ENCODE measurements around the gene SAMD3. TPM values are rescaled to one million over a fixed set of nuclear protein-coding genes. Genes with fewer than 3 reads are reported as not detected.

The SAMD3 gene
- total and polyA plus RNA-seq, 2 experiments from 2014 or later, result 0.32 to 0.73 TPM

- Histone ChIP-seq H3K27me3 (replicated peaks; ENCODE audit: insufficient read depth) (no peaks in the 10 kb centered on the region), H2AFZ (no peak overlapping the region), H3K9me2 (ENCODE audit: insufficient read depth) (no peaks in the 10 kb centered on the region), H3K27ac (no peak overlapping the region), H3K4me3 (no peak overlapping the region), H3K79me2 (ENCODE audit: insufficient read depth) (no peaks in the 10 kb centered on the region), H3K9ac (no peak overlapping the region), H4K20me1 (ENCODE audit: insufficient read depth) (no peaks in the 10 kb centered on the region), H3K4me1 (ENCODE audit: insufficient read depth) (no peaks in the 10 kb centered on the region), H3K9me3 (ENCODE audit: low read depth) (no peaks in the 10 kb centered on the region), H3F3A (ENCODE audit: insufficient read depth) (no peaks in the 10 kb centered on the region), H3K4me2 (ENCODE audit: unreplicated experiment) (no peak overlapping the region), H3K36me3 (ENCODE audit: low read depth) (no peaks in the 10 kb centered on the region)
- in situ Hi-C loops (cut with MboI), result no loop called here
- TF ChIP-seq EZH2phosphoT487 (IDR thresholded peaks at IDR 0.05; ENCODE audit: insufficient read depth, low read depth) (no peak), EZH2 (IDR thresholded peaks at IDR 0.05; ENCODE audit: insufficient read depth, poor library complexity, severe bottlenecking) (no peak)
- DNase-seq, result no peak
- WGBS, 2 experiments (ENCODE audit: low coverage in 1 of 2, low lambda C conversion rate in 2 of 2, missing lambda C conversion rate in 2 of 2), result 9% methylated on average over 3 of the region's 3 CpGs
These were observed 62.8 kb downstream of the SAMD3 start for GRCh38 chr6:130159956-130160355.

GRCh38 chr6:130158548-130158947 lies 64.2 kb downstream of the SAMD3 start:
- no peak overlapping the region for H3K27ac ChIP-seq
- no peak for TF ChIP-seq EZH2phosphoT487 (IDR thresholded peaks at IDR 0.05; ENCODE audit: insufficient read depth, low read depth)
- TF ChIP-seq EZH2 (IDR thresholded peaks at IDR 0.05; ENCODE audit: insufficient read depth, poor library complexity, severe bottlenecking), result no peak
- H3K36me3 ChIP-seq (ENCODE audit: low read depth), result no peaks in the 10 kb centered on the region
- no peaks in the 10 kb centered on the region for H3K27me3 ChIP-seq (replicated peaks; ENCODE audit: insufficient read depth)
- in situ Hi-C loops (cut with MboI), result no loop called here
- no peaks in the 10 kb centered on the region for H3F3A ChIP-seq (ENCODE audit: insufficient read depth)
- H3K4me1 ChIP-seq (ENCODE audit: insufficient read depth), result no peaks in the 10 kb centered on the region
- H3K9me2 ChIP-seq (ENCODE audit: insufficient read depth), result no peaks in the 10 kb centered on the region
- H3K9me3 ChIP-seq (ENCODE audit: low read depth), result no peaks in the 10 kb centered on the region
- 88 to 92% methylated on average over 4 of the region's 4 CpGs for WGBS, 2 experiments (ENCODE audit: low coverage in 1 of 2, low lambda C conversion rate in 2 of 2, missing lambda C conversion rate in 2 of 2)
- no peak overlapping the region for H3K4me2 ChIP-seq (ENCODE audit: unreplicated experiment)
- DNase-seq, result no peak
- H3K4me3 ChIP-seq, result no peak overlapping the region
- H3K9ac ChIP-seq, result no peak overlapping the region
- no peak overlapping the region for H2AFZ ChIP-seq
- no peaks in the 10 kb centered on the region for H4K20me1 ChIP-seq (ENCODE audit: insufficient read depth)
- no peaks in the 10 kb centered on the region for H3K79me2 ChIP-seq (ENCODE audit: insufficient read depth)

GRCh38 chr6:130158056-130158455 lies 64.7 kb downstream of the SAMD3 start:
- no peak overlapping the region for H3K4me2 ChIP-seq (ENCODE audit: unreplicated experiment)
- H3K79me2 ChIP-seq (ENCODE audit: insufficient read depth), result no peaks in the 10 kb centered on the region
- H3K9me3 ChIP-seq (ENCODE audit: low read depth), result no peaks in the 10 kb centered on the region
- no peaks in the 10 kb centered on the region for H3F3A ChIP-seq (ENCODE audit: insufficient read depth)
- H3K9me2 ChIP-seq (ENCODE audit: insufficient read depth), result no peaks in the 10 kb centered on the region
- H3K27me3 ChIP-seq (replicated peaks; ENCODE audit: insufficient read depth), result no peaks in the 10 kb centered on the region
- no peaks in the 10 kb centered on the region for H4K20me1 ChIP-seq (ENCODE audit: insufficient read depth)
- H3K4me1 ChIP-seq (ENCODE audit: insufficient read depth), result no peaks in the 10 kb centered on the region
- in situ Hi-C loops (cut with MboI), result no loop called here
- H3K36me3 ChIP-seq (ENCODE audit: low read depth), result no peaks in the 10 kb centered on the region
- H3K4me3 ChIP-seq, result no peak overlapping the region
- TF ChIP-seq EZH2phosphoT487 (IDR thresholded peaks at IDR 0.05; ENCODE audit: insufficient read depth, low read depth) (no peak), EZH2 (IDR thresholded peaks at IDR 0.05; ENCODE audit: insufficient read depth, poor library complexity, severe bottlenecking) (no peak)
- no peak overlapping the region for H3K27ac ChIP-seq
- WGBS, 2 experiments (ENCODE audit: low coverage in 1 of 2, low lambda C conversion rate in 2 of 2, missing lambda C conversion rate in 2 of 2), result 71 to 82% methylated on average over 2 of the region's 2 CpGs
- H2AFZ ChIP-seq, result no peak overlapping the region
- H3K9ac ChIP-seq, result no peak overlapping the region
- no peak for DNase-seq

GRCh38 chr6:130156908-130157307 lies 65.8 kb downstream of the SAMD3 start:
- Histone ChIP-seq H3K4me1 (ENCODE audit: insufficient read depth) (no peaks in the 10 kb centered on the region), H2AFZ (no peak overlapping the region), H3K4me3 (no peak overlapping the region), H3K9me3 (ENCODE audit: low read depth) (no peaks in the 10 kb centered on the region), H3K36me3 (ENCODE audit: low read depth) (no peaks in the 10 kb centered on the region), H3K9ac (no peak overlapping the region), H3K27ac (no peak overlapping the region), H4K20me1 (ENCODE audit: insufficient read depth) (no peaks in the 10 kb centered on the region), H3K79me2 (ENCODE audit: insufficient read depth) (no peaks in the 10 kb centered on the region), H3K9me2 (ENCODE audit: insufficient read depth) (no peaks in the 10 kb centered on the region), H3K27me3 (replicated peaks; ENCODE audit: insufficient read depth) (no peaks in the 10 kb centered on the region), H3K4me2 (ENCODE audit: unreplicated experiment) (no peak overlapping the region), H3F3A (ENCODE audit: insufficient read depth) (no peaks in the 10 kb centered on the region)
- WGBS, 2 experiments (ENCODE audit: low coverage in 1 of 2, low lambda C conversion rate in 2 of 2, missing lambda C conversion rate in 2 of 2), result 73 to 79% methylated on average over 5 of the region's 5 CpGs
- TF ChIP-seq EZH2 (IDR thresholded peaks at IDR 0.05; ENCODE audit: insufficient read depth, poor library complexity, severe bottlenecking) (no peak), EZH2phosphoT487 (IDR thresholded peaks at IDR 0.05; ENCODE audit: insufficient read depth, low read depth) (no peak)
- no peak for DNase-seq
- in situ Hi-C loops (cut with MboI), result no loop called here

DNA sequence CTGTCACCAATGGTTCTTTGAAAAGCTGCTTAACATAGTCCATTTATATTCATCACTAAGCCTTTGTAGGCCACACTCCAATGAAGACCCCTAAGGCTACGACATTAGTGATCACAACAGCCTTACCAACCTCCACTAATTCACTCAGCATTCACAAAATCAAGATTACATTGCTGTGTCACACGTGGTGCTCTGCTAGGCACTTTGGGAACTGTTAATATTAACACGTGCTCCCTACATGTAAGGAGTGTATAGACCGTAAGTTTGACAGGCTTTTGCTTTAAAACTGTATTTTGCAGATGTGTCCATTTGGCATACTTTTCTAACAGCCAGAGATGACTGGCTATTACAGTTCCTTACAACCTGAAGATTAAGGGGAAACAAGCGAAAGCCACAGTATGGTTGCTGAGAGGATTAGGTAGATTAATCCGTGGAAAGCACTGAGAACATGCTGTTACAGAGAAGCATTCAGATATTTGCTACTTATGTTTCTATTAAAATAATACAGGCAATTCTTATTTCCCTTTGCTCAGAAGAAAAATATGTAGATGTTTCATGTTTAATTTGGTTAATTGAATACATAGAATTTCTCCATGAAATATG lies 69.7 kb downstream of the SAMD3 start:
- no peaks in the 10 kb centered on the region for H3K4me1 ChIP-seq (ENCODE audit: insufficient read depth)
- DNase-seq, result no peak
- no peaks in the 10 kb centered on the region for H3K36me3 ChIP-seq (ENCODE audit: low read depth)
- no peaks in the 10 kb centered on the region for H3K9me2 ChIP-seq (ENCODE audit: insufficient read depth)
- no peak overlapping the region for H3K4me2 ChIP-seq (ENCODE audit: unreplicated experiment)
- H3F3A ChIP-seq (ENCODE audit: insufficient read depth), result no peaks in the 10 kb centered on the region
- H3K79me2 ChIP-seq (ENCODE audit: insufficient read depth), result no peaks in the 10 kb centered on the region
- H3K27ac ChIP-seq, result no peak overlapping the region
- 77 to 81% methylated on average over 6 of the region's 6 CpGs for WGBS, 2 experiments (ENCODE audit: low coverage in 1 of 2, low lambda C conversion rate in 2 of 2, missing lambda C conversion rate in 2 of 2)
- H3K4me3 ChIP-seq, result no peak overlapping the region
- no peak for TF ChIP-seq EZH2phosphoT487 (IDR thresholded peaks at IDR 0.05; ENCODE audit: insufficient read depth, low read depth)
- no peaks in the 10 kb centered on the region for H4K20me1 ChIP-seq (ENCODE audit: insufficient read depth)
- no peak overlapping the region for H3K9ac ChIP-seq
- no peak overlapping the region for H2AFZ ChIP-seq
- no peaks in the 10 kb centered on the region for H3K9me3 ChIP-seq (ENCODE audit: low read depth)
- in situ Hi-C loops (cut with MboI), result no loop called here
- no peaks in the 10 kb centered on the region for H3K27me3 ChIP-seq (replicated peaks; ENCODE audit: insufficient read depth)

Data from GM23248 (cell line).